NB4 (cell line): ENCODE measurements around the gene ARID5A.

ENCODE experiments used
- DNase-seq: peaks from one replicate; pipeline ENCODE4 v3.0.0; 2010; ENCODE audit warnings: low read depth
- H3K4me3 ChIP-seq: one replicate; pipeline ENCODE4 v1.5.1; 2011; ENCODE audit warnings: mild to moderate bottlenecking, low read depth, low read length, moderate library complexity
- CTCF ChIP-seq: IDR thresholded peaks from one replicate; pipeline ENCODE4 v1.5.1; 2012; ENCODE audit warnings: low read depth, low read length
- MYC ChIP-seq: IDR thresholded peaks from 2 replicates; pipeline ENCODE4 v1.6.1; 2011; ENCODE audit warnings: low read depth, low read length
- POLR2A ChIP-seq: IDR thresholded peaks from 2 replicates; pipeline ENCODE4 v1.6.1; 2011; ENCODE audit warnings: mild to moderate bottlenecking; ENCODE audit not compliant: insufficient read length; ENCODE audit errors: extremely low read depth
- TF ChIP-seq, protein P1 (sequence below): IDR thresholded peaks from 2 replicates; pipeline ENCODE4 v1.6.1; 2011; ENCODE audit warnings: low read depth, low read length

The ARID5A gene

DNA sequence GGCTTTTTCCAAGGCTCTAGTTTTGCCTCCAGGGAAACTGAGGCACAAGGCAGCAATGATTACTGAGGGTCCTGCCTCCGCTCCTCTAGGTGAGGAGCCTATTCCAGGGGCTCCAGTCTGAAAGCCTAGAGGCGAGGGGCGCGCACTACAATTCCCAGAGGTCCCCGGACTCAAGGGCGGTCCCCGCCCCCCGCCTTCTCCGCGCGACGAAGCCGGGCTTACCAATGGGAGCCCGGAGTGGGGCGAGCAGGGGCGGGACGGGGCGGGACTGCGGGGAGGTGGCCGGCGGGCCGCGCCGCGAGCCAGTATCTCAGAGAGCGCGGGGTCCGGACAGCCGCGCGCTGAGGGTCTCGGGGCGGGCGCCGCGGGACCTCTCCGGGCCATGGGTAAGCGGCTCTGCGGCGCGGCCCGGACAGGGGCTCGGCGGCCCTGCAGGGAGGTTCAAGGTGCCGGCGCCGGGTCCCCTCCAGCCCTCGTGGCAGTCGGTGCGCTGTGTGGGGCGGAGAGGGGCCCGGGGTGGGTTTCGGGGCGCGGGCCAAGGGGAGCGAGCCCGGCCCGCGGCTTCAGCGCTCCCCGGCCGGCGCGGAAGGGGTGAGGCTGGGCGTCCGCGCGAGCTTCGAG, at the start of gene ARID5A:
TSS of gene ARID5A (plus strand) at position 308 of the 621 bp plus-strand sequence. CDS start at position 383, 75 bp downstream.
- TF ChIP-seq, protein P1, sequence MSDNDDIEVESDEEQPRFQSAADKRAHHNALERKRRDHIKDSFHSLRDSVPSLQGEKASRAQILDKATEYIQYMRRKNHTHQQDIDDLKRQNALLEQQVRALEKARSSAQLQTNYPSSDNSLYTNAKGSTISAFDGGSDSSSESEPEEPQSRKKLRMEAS, result no peak
- peak; percentile 85 for TF ChIP-seq POLR2A
- no peak for TF ChIP-seq CTCF
- DNase-seq, result peak; percentile 96
- H3K4me3 ChIP-seq, result peak within 1 kb of the TSS; percentile 65

DNA sequence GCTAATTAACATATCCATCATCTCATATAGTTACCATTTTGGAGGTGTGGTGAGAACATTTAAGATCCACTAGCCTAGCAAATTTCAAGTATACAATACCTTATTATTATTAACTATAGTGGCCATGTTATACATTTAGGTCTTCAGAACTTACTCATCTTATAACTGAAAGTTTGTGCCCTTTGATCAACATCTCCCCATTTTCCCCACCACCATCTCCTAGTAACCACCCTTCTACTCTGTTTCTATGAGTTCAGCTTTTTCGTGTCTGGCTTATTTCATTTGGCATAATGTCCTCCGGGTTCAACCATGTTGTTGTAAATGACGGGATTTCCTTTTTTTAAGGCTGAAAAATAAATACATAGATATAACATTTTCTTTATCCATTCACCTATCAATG, 47.3 kb upstream of the ARID5A start:
- H3K4me3 ChIP-seq, result no peak overlapping the region
- TF ChIP-seq, protein P1, result no peak
- no peak for TF ChIP-seq CTCF
- TF ChIP-seq MYC, result no peak
- no peak for TF ChIP-seq POLR2A
- DNase-seq, result no peak

GRCh38 chr2:96489663-96490062, 46.9 kb upstream of the ARID5A start:
- DNase-seq, result no peak
- TF ChIP-seq MYC, result no peak
- TF ChIP-seq CTCF, result no peak
- no peak for TF ChIP-seq POLR2A
- TF ChIP-seq, protein P1, result no peak
- no peak overlapping the region for H3K4me3 ChIP-seq

- H3K4me3 ChIP-seq, result no peak overlapping the region
- DNase-seq, result no peak
- TF ChIP-seq, protein P1, result no peak
- TF ChIP-seq CTCF (no peak), POLR2A (no peak), MYC (no peak)
These were observed 44.6 kb upstream of the ARID5A start for GRCh38 chr2:96491860-96492497.

GRCh38 chr2:96493072-96493471, 43.5 kb upstream of the ARID5A start:
- TF ChIP-seq MYC, result no peak
- TF ChIP-seq, protein P1, result no peak
- no peak for TF ChIP-seq CTCF
- TF ChIP-seq POLR2A, result no peak
- no peak for DNase-seq

More at GRCh38 chr2:96493072-96493471, 43.5 kb upstream of the ARID5A start:
- H3K4me3 ChIP-seq, result no peak overlapping the region
